Germinal center (tissue), 1 donor: ENCODE results near the gene CACNA1I.

ENCODE experiments used
- DNase-seq: peaks from one replicate; pipeline ENCODE4 v3.0.0; 2012; ENCODE audit warnings: mixed read lengths, low spot score

The CACNA1I gene

GRCh38 chr22:39535831-39536449 lies 34.6 kb upstream of the CACNA1I start:
- DNase-seq: no peak

GRCh38 chr22:39536711-39537110 lies 33.8 kb upstream of the CACNA1I start:
- no peak for DNase-seq

DNA sequence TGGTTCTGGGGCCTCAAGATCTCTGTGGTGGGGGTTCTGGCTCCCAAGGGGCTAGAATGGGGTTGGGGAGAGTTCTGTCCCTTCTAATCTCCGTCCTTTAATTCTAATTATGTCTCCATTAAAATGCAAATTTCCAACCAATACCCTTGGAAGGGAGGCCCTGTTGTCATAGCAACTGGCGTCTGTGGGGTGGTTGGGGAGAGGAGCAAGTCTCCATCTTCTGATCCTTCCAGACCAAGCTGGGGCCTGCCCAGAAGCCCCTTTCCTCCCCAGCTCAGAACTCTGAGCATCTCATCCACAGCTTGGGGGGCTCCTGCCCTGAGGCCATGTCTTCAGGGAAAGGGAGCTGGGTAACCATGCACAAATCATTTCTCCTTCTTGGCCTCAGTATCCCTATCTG lies 32.6 kb upstream of the CACNA1I start:
- DNase-seq: no peak

- DNase-seq: no peak
These were observed 27.5 kb upstream of the CACNA1I start for GRCh38 chr22:39543095-39543494.

DNA sequence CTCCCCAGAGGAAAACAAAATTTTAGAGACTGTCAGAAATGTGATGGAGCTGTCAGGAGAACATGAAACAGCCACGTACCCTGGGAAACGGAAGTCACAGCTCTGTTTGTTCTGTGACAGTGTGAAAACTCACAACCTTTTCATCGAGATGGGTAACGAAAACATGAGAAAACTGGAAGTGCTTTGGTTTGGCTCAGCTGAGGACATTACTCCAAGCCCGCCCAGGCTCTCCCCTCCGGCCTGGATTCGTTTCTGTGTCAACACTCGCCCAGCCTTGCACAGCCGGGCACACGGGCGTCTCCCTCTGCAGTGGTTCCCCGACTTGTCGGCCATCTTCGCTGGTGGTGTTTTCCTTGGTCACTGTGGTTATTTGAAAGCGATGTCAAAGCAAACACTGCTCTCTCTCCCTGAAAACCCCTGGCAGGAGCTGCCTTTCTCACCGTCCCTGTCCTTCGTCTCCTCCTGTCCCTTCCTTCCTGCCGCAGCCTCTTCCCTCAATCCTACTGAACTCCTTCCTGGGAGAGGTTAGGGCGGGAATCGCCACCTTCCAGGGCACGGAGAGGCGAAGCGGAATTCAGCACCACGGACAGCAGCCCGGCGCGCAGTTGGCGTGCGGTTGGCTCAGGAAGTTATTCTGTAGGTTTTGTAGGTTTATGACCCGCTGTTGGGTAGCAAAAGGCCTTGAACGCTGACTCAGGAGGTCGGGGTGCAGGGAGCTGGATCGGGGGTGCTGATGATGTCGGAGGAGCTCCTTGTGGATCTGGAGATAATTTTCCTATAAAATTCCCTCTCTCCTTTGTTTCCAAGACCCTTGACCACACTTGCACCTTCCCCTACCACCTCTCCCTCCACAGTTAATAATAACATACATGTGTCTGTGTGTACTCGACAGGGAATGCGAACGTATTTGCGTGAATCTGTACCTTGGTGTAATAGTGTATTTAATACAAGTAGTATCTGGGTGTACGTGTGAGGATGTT lies 24.9 kb upstream of the CACNA1I start:
- DNase-seq: no peak

GRCh38 chr22:39546889-39547586 lies 23.5 kb upstream of the CACNA1I start:
- DNase-seq: no peak

GRCh38 chr22:39547587-39547947 lies 23.0 kb upstream of the CACNA1I start:
- DNase-seq: no peak

DNA sequence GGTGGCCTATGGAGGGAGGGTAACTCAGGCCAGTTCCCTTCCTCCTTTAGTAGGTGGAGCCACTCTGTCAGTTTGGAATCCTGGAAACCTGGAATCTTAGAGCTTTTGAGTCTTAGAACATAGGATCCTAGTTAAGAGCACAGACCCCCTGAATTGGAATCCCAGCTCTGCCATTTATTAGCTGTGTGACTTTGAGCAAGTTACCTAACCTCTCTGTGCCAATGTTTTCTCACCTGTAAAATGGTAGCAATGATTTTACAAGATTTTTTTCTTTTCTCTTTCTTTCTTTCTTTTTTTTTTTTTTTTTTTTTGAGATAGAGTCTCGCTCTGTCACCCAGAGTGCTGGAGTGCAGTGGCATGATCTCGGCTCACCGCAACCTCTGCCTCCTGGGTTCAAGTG lies 17.1 kb upstream of the CACNA1I start:
- no peak for DNase-seq

GRCh38 chr22:39554151-39554550 lies 16.4 kb upstream of the CACNA1I start:
- no peak for DNase-seq

GRCh38 chr22:39556970-39557841 lies 13.3 kb upstream of the CACNA1I start:
- DNase-seq: no peak

DNA sequence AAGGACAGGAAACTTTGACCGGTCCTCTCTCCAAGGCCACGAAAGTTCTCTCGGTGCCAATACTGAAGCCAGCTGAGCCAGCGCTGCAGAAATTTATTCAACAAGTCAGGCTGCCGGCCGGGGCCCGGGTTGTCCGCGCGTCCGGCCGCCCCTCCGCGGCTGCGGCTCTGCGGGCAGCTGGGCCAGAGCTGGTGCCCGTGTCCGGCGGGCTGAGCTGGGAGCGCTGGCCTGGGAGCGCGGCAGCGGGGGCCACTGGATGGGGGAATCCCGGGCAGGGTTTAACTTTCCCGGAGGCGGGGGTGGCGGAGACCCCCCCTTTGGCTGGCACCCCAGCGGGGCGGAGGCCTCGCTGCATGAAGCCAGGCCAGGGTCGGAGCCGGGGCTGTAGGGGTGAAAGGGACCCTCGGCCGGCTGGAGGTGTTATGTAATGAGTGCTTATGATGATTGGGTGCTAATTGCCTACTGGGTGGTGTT lies 12.3 kb upstream of the CACNA1I start:
- DNase-seq: no peak

DNA sequence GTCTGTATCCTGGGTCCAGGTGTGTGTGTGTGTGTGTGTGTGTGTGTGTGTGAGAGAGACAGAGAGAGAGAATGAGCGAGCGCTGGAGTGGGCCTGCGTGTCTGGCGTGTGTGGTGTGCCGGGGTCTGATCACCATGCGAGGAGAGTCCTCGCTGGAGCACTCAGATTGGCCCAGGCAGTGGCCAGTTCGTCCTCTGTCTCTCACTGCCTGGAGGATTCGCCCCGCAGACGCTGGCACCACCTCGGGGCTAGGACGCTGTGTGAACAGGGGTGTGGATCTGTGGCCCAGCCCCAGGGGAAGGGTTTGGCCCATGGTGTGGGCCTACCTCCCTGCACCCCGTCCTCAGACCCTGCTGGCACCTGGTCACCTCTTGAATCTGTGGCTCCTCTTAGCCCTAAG lies 11.6 kb upstream of the CACNA1I start:
- no peak for DNase-seq

- DNase-seq: no peak
These were observed 11.0 kb upstream of the CACNA1I start for GRCh38 chr22:39559456-39560105.

DNA sequence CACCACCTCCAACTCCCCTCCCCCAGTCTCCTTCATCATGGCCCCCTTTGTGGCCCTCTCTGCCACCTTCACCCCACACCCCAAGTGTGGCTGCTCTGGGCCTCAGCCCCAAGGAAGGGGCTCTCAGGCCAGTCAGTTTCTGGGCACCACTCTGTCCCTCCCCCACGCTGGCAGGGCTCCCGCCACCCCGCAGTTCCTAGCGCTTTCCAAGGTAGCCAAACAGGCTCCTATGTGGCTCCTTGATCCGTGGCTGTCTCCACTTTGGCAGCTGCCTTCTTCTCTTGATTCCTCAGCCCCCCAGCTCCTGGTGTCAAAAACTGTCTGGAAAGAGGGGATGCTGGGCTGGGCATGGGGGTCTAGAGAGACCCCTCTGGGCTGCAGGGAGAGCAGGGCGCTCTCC lies 10.4 kb upstream of the CACNA1I start:
- no peak for DNase-seq

- DNase-seq: no peak
These were observed 7.6 kb upstream of the CACNA1I start for GRCh38 chr22:39562839-39563489.

DNA sequence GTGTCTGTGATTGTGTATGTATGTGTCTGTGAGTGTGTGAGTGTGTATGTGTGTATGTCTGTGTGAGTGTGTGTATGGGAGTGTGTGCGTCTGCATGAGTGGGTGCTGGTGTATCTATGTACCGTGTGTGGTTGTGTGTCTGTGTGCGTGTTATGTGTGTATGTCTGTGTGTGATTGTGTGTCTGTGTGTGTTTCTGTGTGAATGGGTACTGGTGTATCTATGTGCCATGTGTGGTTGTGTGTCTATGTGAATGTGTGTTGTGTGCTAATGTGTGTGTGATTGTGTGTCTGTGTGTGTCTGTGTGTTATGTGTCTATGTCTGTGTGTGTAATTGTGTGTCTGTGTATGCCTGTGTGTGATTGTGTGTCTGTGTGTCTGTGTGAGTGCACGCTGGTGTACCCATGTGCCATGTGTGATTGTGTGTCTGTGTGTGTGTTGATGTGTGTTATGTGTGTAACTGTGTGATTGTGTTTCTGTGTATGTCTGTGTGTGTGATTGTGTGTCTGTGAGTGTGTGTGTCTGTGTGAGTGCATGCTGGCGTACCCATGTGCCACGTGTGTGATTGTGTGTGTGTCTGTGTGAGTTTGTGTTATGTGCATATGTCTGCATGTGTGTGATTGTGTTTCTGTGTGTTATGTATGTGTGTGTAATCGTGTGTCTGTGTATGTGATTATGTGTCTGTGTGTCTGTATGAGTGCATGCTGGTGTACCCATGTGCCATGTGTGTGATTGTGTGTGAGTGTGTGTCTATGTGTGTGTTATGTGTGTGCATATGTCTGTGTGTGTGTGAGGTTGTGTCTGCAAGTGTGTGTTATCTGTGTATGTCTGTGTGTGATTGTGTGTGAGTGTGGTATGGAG lies 6.8 kb upstream of the CACNA1I start:
- DNase-seq: no peak

- DNase-seq: no peak
These were observed 5.1 kb upstream of the CACNA1I start for GRCh38 chr22:39565414-39565944.

GRCh38 chr22:39567135-39567946 lies 3.2 kb upstream of the CACNA1I start:
- peak; percentile 32 for DNase-seq
